ENCODE data around the gene NTN3.

Gene NTN3

GRCh38 chr16:2480948-2481347 lies 9.9 kb downstream of the NTN3 start:
- Histone ChIP-seq H3K27me3 (ENCODE audit: insufficient read depth, low read length) (no peaks in the 10 kb centered on the region), H3K4me3 (ENCODE audit: low read depth, low read length) (no peak overlapping the region), H3K36me3 (ENCODE audit: insufficient read depth, low read length) (no peaks in the 10 kb centered on the region), H3K27ac (ENCODE audit: low read depth, low read length) (no peak overlapping the region), H2AFZ (ENCODE audit: low read length, unreplicated experiment) (no peak overlapping the region), H3K79me2 (ENCODE audit: control insufficient read depth, insufficient read depth, low read length, unreplicated experiment) (peaks cover 14% of the 10 kb centered on the region), H3K4me1 (ENCODE audit: control insufficient read depth, insufficient read depth, low read length, unreplicated experiment) (peaks cover 10% of the 10 kb centered on the region)

- H3K79me2 ChIP-seq (ENCODE audit: control insufficient read depth, insufficient read depth, low read length, unreplicated experiment), result peaks cover 10% of the 10 kb centered on the region
- H2AFZ ChIP-seq (ENCODE audit: low read length, unreplicated experiment), result no peak overlapping the region
- no peaks in the 10 kb centered on the region for H3K27me3 ChIP-seq (ENCODE audit: insufficient read depth, low read length)
- H3K4me3 ChIP-seq (ENCODE audit: low read depth, low read length), result no peak overlapping the region
- peaks cover 10% of the 10 kb centered on the region for H3K4me1 ChIP-seq (ENCODE audit: control insufficient read depth, insufficient read depth, low read length, unreplicated experiment)
- H3K27ac ChIP-seq (ENCODE audit: low read depth, low read length), result no peak overlapping the region
- no peaks in the 10 kb centered on the region for H3K36me3 ChIP-seq (ENCODE audit: insufficient read depth, low read length)
These were observed 10.6 kb downstream of the NTN3 start for GRCh38 chr16:2481676-2482075.

GRCh38 chr16:2482249-2482648 lies 11.2 kb downstream of the NTN3 start:
- H3K27ac ChIP-seq (ENCODE audit: low read depth, low read length), result no peak overlapping the region
- H3K4me3 ChIP-seq (ENCODE audit: low read depth, low read length), result 0 out of 2 replicates have a peak overlapping the region, but pooled peaks have one; percentile 37
- H3K4me1 ChIP-seq (ENCODE audit: control insufficient read depth, insufficient read depth, low read length, unreplicated experiment), result peaks cover 10% of the 10 kb centered on the region
- H3K36me3 ChIP-seq (ENCODE audit: insufficient read depth, low read length), result no peaks in the 10 kb centered on the region
- H3K27me3 ChIP-seq (ENCODE audit: insufficient read depth, low read length), result no peaks in the 10 kb centered on the region
- peaks cover 11% of the 10 kb centered on the region for H3K79me2 ChIP-seq (ENCODE audit: control insufficient read depth, insufficient read depth, low read length, unreplicated experiment)
- no peak overlapping the region for H2AFZ ChIP-seq (ENCODE audit: low read length, unreplicated experiment)

GRCh38 chr16:2482708-2483534 lies 11.8 kb downstream of the NTN3 start:
- no peaks in the 10 kb centered on the region for H3K36me3 ChIP-seq (ENCODE audit: insufficient read depth, low read length)

GRCh38 chr16:2483939-2484897 lies 13.1 kb downstream of the NTN3 start:
- no peak overlapping the region for H3K4me3 ChIP-seq (ENCODE audit: low read depth, low read length)
- no peaks in the 10 kb centered on the region for H3K36me3 ChIP-seq (ENCODE audit: insufficient read depth, low read length)
- no peak overlapping the region for H3K27ac ChIP-seq (ENCODE audit: low read depth, low read length)
- H2AFZ ChIP-seq (ENCODE audit: low read length, unreplicated experiment), result no peak overlapping the region
- H3K27me3 ChIP-seq (ENCODE audit: insufficient read depth, low read length), result no peaks in the 10 kb centered on the region
- peaks cover 10% of the 10 kb centered on the region for H3K4me1 ChIP-seq (ENCODE audit: control insufficient read depth, insufficient read depth, low read length, unreplicated experiment)
- H3K79me2 ChIP-seq (ENCODE audit: control insufficient read depth, insufficient read depth, low read length, unreplicated experiment), result peaks cover 14% of the 10 kb centered on the region

More at GRCh38 chr16:2482708-2483534, 11.8 kb downstream of the NTN3 start:
- Histone ChIP-seq H2AFZ (ENCODE audit: low read length, unreplicated experiment) (peak overlapping the region; percentile 48), H3K27me3 (ENCODE audit: insufficient read depth, low read length) (no peaks in the 10 kb centered on the region), H3K4me3 (ENCODE audit: low read depth, low read length) (peak overlapping the region; percentile 50), H3K27ac (ENCODE audit: low read depth, low read length) (no peak overlapping the region), H3K4me1 (ENCODE audit: control insufficient read depth, insufficient read depth, low read length, unreplicated experiment) (peaks cover 10% of the 10 kb centered on the region), H3K79me2 (ENCODE audit: control insufficient read depth, insufficient read depth, low read length, unreplicated experiment) (peaks cover 14% of the 10 kb centered on the region)

GRCh38 chr16:2484898-2485508 lies 13.9 kb downstream of the NTN3 start:
- Histone ChIP-seq H3K79me2 (ENCODE audit: control insufficient read depth, insufficient read depth, low read length, unreplicated experiment) (peaks cover 14% of the 10 kb centered on the region), H3K36me3 (ENCODE audit: insufficient read depth, low read length) (no peaks in the 10 kb centered on the region), H3K4me1 (ENCODE audit: control insufficient read depth, insufficient read depth, low read length, unreplicated experiment) (peaks cover 10% of the 10 kb centered on the region)

GRCh38 chr16:2485811-2486507 lies 14.9 kb downstream of the NTN3 start:
- H3K4me1 ChIP-seq (ENCODE audit: control insufficient read depth, insufficient read depth, low read length, unreplicated experiment), result peaks cover 10% of the 10 kb centered on the region
- H3K27me3 ChIP-seq (ENCODE audit: insufficient read depth, low read length), result no peaks in the 10 kb centered on the region
- H3K27ac ChIP-seq (ENCODE audit: low read depth, low read length), result no peak overlapping the region
- no peak overlapping the region for H2AFZ ChIP-seq (ENCODE audit: low read length, unreplicated experiment)
- no peak overlapping the region for H3K4me3 ChIP-seq (ENCODE audit: low read depth, low read length)
- H3K79me2 ChIP-seq (ENCODE audit: control insufficient read depth, insufficient read depth, low read length, unreplicated experiment), result peaks cover 14% of the 10 kb centered on the region
- H3K36me3 ChIP-seq (ENCODE audit: insufficient read depth, low read length), result no peaks in the 10 kb centered on the region

More at GRCh38 chr16:2484898-2485508, 13.9 kb downstream of the NTN3 start:
- H2AFZ ChIP-seq (ENCODE audit: low read length, unreplicated experiment), result no peak overlapping the region
- H3K4me3 ChIP-seq (ENCODE audit: low read depth, low read length), result no peak overlapping the region
- no peaks in the 10 kb centered on the region for H3K27me3 ChIP-seq (ENCODE audit: insufficient read depth, low read length)
- no peak overlapping the region for H3K27ac ChIP-seq (ENCODE audit: low read depth, low read length)

- Histone ChIP-seq H2AFZ (ENCODE audit: low read length, unreplicated experiment) (no peak overlapping the region), H3K4me3 (ENCODE audit: low read depth, low read length) (no peak overlapping the region), H3K27ac (ENCODE audit: low read depth, low read length) (no peak overlapping the region), H3K27me3 (ENCODE audit: insufficient read depth, low read length) (no peaks in the 10 kb centered on the region), H3K36me3 (ENCODE audit: insufficient read depth, low read length) (no peaks in the 10 kb centered on the region), H3K79me2 (ENCODE audit: control insufficient read depth, insufficient read depth, low read length, unreplicated experiment) (peaks cover 14% of the 10 kb centered on the region), H3K4me1 (ENCODE audit: control insufficient read depth, insufficient read depth, low read length, unreplicated experiment) (peaks cover 10% of the 10 kb centered on the region)
These were observed 15.8 kb downstream of the NTN3 start for GRCh38 chr16:2486645-2487516.

- peaks cover 11% of the 10 kb centered on the region for H3K79me2 ChIP-seq (ENCODE audit: control insufficient read depth, insufficient read depth, low read length, unreplicated experiment)
- H3K4me1 ChIP-seq (ENCODE audit: control insufficient read depth, insufficient read depth, low read length, unreplicated experiment), result peaks cover 8% of the 10 kb centered on the region
- no peaks in the 10 kb centered on the region for H3K36me3 ChIP-seq (ENCODE audit: insufficient read depth, low read length)
- H2AFZ ChIP-seq (ENCODE audit: low read length, unreplicated experiment), result no peak overlapping the region
- H3K27me3 ChIP-seq (ENCODE audit: insufficient read depth, low read length), result no peaks in the 10 kb centered on the region
- no peak overlapping the region for H3K27ac ChIP-seq (ENCODE audit: low read depth, low read length)
- no peak overlapping the region for H3K4me3 ChIP-seq (ENCODE audit: low read depth, low read length)
These were observed 16.4 kb downstream of the NTN3 start for GRCh38 chr16:2487517-2487842.
